Measurements from ENCODE around the gene DBNDD2.

The DBNDD2 gene

DNA sequence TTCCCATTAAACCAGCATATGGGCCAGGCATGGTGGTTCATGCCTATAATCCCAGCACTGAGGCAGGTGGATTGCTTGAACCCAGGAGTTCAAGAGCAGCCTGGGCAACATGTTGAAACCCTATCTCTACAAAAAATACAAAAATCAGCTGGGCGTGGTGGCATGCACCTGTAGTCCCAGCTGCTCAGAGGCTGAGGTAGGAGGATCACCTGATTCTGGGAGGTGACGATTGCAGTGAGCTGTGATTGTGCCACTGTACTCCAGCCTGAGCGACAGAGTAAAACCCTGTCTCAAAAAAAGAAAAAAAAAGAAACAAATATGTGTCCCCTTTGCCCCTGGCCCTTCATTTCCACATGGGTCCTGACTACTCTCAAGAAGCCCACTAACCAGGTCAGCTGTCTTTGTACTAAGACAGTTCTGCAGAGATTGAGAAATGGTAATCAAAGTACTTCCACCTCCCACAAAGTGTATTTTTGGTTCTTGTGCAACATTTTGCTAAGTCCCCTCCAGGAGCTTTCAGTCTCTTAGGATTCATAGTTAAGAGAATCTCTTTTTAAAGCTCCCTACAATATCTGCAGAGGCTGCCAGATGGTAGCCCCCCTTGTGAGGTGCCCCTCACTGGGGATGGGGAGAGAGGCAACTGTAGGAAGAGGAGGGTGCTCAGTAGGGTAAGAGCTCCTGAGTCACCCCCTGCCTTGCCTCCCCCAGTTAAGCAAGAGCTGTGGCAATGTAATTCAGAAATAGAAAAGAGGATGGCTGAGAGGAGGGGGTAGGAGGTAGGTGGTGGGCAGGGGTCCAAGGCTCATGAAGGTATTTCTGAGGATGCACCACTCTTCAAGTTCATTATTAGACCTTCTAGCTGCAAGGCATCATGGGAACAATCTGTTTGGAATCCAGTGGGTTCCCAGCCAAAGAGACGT is 44.9 kb downstream of the DBNDD2 start:
- DNase-seq, result no peak

GRCh38 chr20:45456632-45457031 is 48.5 kb downstream of the DBNDD2 start:
- peak; percentile 23 for DNase-seq

GRCh38 chr20:45459606-45460005 is 51.5 kb downstream of the DBNDD2 start:
- DNase-seq, result no peak
